ENCODE measurements around the gene ACBD4.
"Not testable (repeated sequence)": the region's sequence is repeated elsewhere in the genome, so short reads cannot be mapped to it uniquely, and the experiment has no call there.

Gene ACBD4

GRCh38 chr17:45123076-45123770 lies 12.3 kb upstream of the ACBD4 start:
- Mint-ChIP-seq H3K36me3 (no peaks in the 10 kb centered on the region), H3K27me3 (no peaks in the 10 kb centered on the region), H3K27ac (no peak overlapping the region), H3K9me3 (ENCODE audit: low read depth) (no peaks in the 10 kb centered on the region), H3K4me1 (ENCODE audit: low read depth) (peaks cover 2% of the 10 kb centered on the region), H3K4me3 (no peak overlapping the region)

GRCh38 chr17:45123930-45124796 lies 11.3 kb upstream of the ACBD4 start:
- Mint-ChIP-seq H3K27me3 (no peaks in the 10 kb centered on the region), H3K36me3 (no peaks in the 10 kb centered on the region), H3K4me1 (ENCODE audit: low read depth) (peaks cover 2% of the 10 kb centered on the region), H3K27ac (no peak overlapping the region), H3K9me3 (ENCODE audit: low read depth) (no peaks in the 10 kb centered on the region), H3K4me3 (no peak overlapping the region)

- not testable (repeated sequence) for H3K4me1 Mint-ChIP-seq (ENCODE audit: low read depth); H3K27ac Mint-ChIP-seq; H3K27me3 Mint-ChIP-seq; H3K4me3 Mint-ChIP-seq; H3K9me3 Mint-ChIP-seq (ENCODE audit: low read depth); H3K36me3 Mint-ChIP-seq
Observed at GRCh38 chr17:45124797-45125122, 10.7 kb upstream of the ACBD4 start.

- Mint-ChIP-seq H3K4me3 (no peak overlapping the region), H3K36me3 (no peaks in the 10 kb centered on the region), H3K4me1 (ENCODE audit: low read depth) (peaks cover 2% of the 10 kb centered on the region), H3K27me3 (no peaks in the 10 kb centered on the region), H3K9me3 (ENCODE audit: low read depth) (no peaks in the 10 kb centered on the region), H3K27ac (no peak overlapping the region)
Observed at GRCh38 chr17:45125509-45125908, 10.0 kb upstream of the ACBD4 start.

- Mint-ChIP-seq H3K27ac (no peak overlapping the region), H3K36me3 (no peaks in the 10 kb centered on the region), H3K9me3 (ENCODE audit: low read depth) (no peaks in the 10 kb centered on the region), H3K4me1 (ENCODE audit: low read depth) (peaks cover 4% of the 10 kb centered on the region), H3K27me3 (no peaks in the 10 kb centered on the region), H3K4me3 (no peak overlapping the region)
Observed at GRCh38 chr17:45127207-45127547, 8.3 kb upstream of the ACBD4 start.

- no peaks in the 10 kb centered on the region for H3K36me3 Mint-ChIP-seq
- no peak overlapping the region for H3K4me3 Mint-ChIP-seq
- no peaks in the 10 kb centered on the region for H3K27me3 Mint-ChIP-seq
- no peak overlapping the region for H3K27ac Mint-ChIP-seq
- H3K9me3 Mint-ChIP-seq (ENCODE audit: low read depth): no peaks in the 10 kb centered on the region
- H3K4me1 Mint-ChIP-seq (ENCODE audit: low read depth): peaks cover 4% of the 10 kb centered on the region
Observed at GRCh38 chr17:45127548-45128300, 7.8 kb upstream of the ACBD4 start.

GRCh38 chr17:45128331-45128730 lies 7.2 kb upstream of the ACBD4 start:
- Mint-ChIP-seq H3K27me3 (no peaks in the 10 kb centered on the region), H3K4me3 (no peak overlapping the region), H3K9me3 (ENCODE audit: low read depth) (no peaks in the 10 kb centered on the region), H3K27ac (no peak overlapping the region), H3K36me3 (no peaks in the 10 kb centered on the region), H3K4me1 (ENCODE audit: low read depth) (peaks cover 4% of the 10 kb centered on the region)

GRCh38 chr17:45128989-45129388 lies 6.5 kb upstream of the ACBD4 start:
- peaks cover 8% of the 10 kb centered on the region for H3K4me1 Mint-ChIP-seq (ENCODE audit: low read depth)
- no peaks in the 10 kb centered on the region for H3K36me3 Mint-ChIP-seq
- no peak overlapping the region for H3K27ac Mint-ChIP-seq
- no peak overlapping the region for H3K4me3 Mint-ChIP-seq
- H3K27me3 Mint-ChIP-seq: no peaks in the 10 kb centered on the region
- H3K9me3 Mint-ChIP-seq (ENCODE audit: low read depth): no peaks in the 10 kb centered on the region

- Mint-ChIP-seq H3K4me3 (no peak overlapping the region), H3K27me3 (no peaks in the 10 kb centered on the region), H3K27ac (no peak overlapping the region), H3K36me3 (no peaks in the 10 kb centered on the region), H3K9me3 (ENCODE audit: low read depth) (no peaks in the 10 kb centered on the region), H3K4me1 (ENCODE audit: low read depth) (peaks cover 8% of the 10 kb centered on the region)
Observed at GRCh38 chr17:45129426-45129939, 6.0 kb upstream of the ACBD4 start.

GRCh38 chr17:45129940-45130680 lies 5.4 kb upstream of the ACBD4 start:
- H3K4me1 Mint-ChIP-seq (ENCODE audit: low read depth): peaks cover 8% of the 10 kb centered on the region
- H3K36me3 Mint-ChIP-seq: no peaks in the 10 kb centered on the region
- H3K4me3 Mint-ChIP-seq: no peak overlapping the region
- no peaks in the 10 kb centered on the region for H3K27me3 Mint-ChIP-seq
- H3K9me3 Mint-ChIP-seq (ENCODE audit: low read depth): no peaks in the 10 kb centered on the region
- H3K27ac Mint-ChIP-seq: no peak overlapping the region

GRCh38 chr17:45130681-45131615 lies 4.5 kb upstream of the ACBD4 start:
- H3K27ac Mint-ChIP-seq: no peak overlapping the region
- no peaks in the 10 kb centered on the region for H3K27me3 Mint-ChIP-seq
- no peaks in the 10 kb centered on the region for H3K36me3 Mint-ChIP-seq
- peak overlapping the region; percentile 54 for H3K4me3 Mint-ChIP-seq
- peaks cover 12% of the 10 kb centered on the region for H3K4me1 Mint-ChIP-seq (ENCODE audit: low read depth)
- H3K9me3 Mint-ChIP-seq (ENCODE audit: low read depth): no peaks in the 10 kb centered on the region

- H3K27ac Mint-ChIP-seq: no peak overlapping the region
- peaks cover 20% of the 10 kb centered on the region for H3K4me1 Mint-ChIP-seq (ENCODE audit: low read depth)
- H3K9me3 Mint-ChIP-seq (ENCODE audit: low read depth): no peaks in the 10 kb centered on the region
- H3K36me3 Mint-ChIP-seq: no peaks in the 10 kb centered on the region
- peak overlapping the region; percentile 54 for H3K4me3 Mint-ChIP-seq
- no peaks in the 10 kb centered on the region for H3K27me3 Mint-ChIP-seq
Observed at GRCh38 chr17:45131616-45132319, 3.7 kb upstream of the ACBD4 start.

GRCh38 chr17:45132320-45132571 lies 3.2 kb upstream of the ACBD4 start, which contains the start of gene PLCD3:
PLCD3 (minus strand) TSS chr17:45132515; CDS start chr17:45132410, 105 bp downstream.
- Mint-ChIP-seq H3K27ac (peak within 1 kb of the TSS; percentile 16), H3K36me3 (no peaks in the 10 kb centered on the region), H3K9me3 (ENCODE audit: low read depth) (no peaks in the 10 kb centered on the region), H3K27me3 (no peaks in the 10 kb centered on the region), H3K4me3 (peak within 1 kb of the TSS; percentile 86), H3K4me1 (ENCODE audit: low read depth) (peaks cover 21% of the 10 kb centered on the region)
